GM12875 (cell line): ENCODE measurements around the gene ABHD4.

Experiments
- H3K4me3 ChIP-seq: one replicate; pipeline ENCODE4 v1.5.1; 2011; ENCODE audit warnings: low read depth, low read length, control low read depth
- TF ChIP-seq, protein P1 (sequence below): IDR thresholded peaks from 2 replicates; pipeline ENCODE4 v1.5.1; 2011; ENCODE audit warnings: low read depth, mild to moderate bottlenecking, control low read depth, inconsistent platforms, low read length, moderate library complexity, borderline replicate concordance; ENCODE audit not compliant: insufficient read depth

The ABHD4 gene

DNA sequence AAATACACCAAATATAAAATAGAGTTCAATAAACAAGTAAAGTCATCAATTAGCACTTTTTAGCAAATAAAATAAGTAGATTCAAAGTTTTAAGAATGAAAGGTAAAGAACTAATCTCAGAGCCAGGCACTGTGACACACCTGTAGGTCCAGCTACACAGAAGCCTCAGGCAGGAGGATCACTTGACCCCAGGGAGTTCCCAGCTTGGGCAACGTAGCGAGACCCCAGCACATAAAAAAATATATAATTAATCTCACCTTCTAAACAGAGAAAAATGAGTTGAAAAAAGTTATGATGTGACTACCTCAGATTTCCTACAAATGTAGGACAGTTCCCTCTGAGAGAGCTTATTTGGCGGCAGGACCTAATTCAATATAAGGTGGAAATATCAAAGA lies 28.4 kb upstream of the ABHD4 start:
- no peak overlapping the region for H3K4me3 ChIP-seq
- TF ChIP-seq, protein P1, sequence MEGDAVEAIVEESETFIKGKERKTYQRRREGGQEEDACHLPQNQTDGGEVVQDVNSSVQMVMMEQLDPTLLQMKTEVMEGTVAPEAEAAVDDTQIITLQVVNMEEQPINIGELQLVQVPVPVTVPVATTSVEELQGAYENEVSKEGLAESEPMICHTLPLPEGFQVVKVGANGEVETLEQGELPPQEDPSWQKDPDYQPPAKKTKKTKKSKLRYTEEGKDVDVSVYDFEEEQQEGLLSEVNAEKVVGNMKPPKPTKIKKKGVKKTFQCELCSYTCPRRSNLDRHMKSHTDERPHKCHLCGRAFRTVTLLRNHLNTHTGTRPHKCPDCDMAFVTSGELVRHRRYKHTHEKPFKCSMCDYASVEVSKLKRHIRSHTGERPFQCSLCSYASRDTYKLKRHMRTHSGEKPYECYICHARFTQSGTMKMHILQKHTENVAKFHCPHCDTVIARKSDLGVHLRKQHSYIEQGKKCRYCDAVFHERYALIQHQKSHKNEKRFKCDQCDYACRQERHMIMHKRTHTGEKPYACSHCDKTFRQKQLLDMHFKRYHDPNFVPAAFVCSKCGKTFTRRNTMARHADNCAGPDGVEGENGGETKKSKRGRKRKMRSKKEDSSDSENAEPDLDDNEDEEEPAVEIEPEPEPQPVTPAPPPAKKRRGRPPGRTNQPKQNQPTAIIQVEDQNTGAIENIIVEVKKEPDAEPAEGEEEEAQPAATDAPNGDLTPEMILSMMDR, result no peak

DNA sequence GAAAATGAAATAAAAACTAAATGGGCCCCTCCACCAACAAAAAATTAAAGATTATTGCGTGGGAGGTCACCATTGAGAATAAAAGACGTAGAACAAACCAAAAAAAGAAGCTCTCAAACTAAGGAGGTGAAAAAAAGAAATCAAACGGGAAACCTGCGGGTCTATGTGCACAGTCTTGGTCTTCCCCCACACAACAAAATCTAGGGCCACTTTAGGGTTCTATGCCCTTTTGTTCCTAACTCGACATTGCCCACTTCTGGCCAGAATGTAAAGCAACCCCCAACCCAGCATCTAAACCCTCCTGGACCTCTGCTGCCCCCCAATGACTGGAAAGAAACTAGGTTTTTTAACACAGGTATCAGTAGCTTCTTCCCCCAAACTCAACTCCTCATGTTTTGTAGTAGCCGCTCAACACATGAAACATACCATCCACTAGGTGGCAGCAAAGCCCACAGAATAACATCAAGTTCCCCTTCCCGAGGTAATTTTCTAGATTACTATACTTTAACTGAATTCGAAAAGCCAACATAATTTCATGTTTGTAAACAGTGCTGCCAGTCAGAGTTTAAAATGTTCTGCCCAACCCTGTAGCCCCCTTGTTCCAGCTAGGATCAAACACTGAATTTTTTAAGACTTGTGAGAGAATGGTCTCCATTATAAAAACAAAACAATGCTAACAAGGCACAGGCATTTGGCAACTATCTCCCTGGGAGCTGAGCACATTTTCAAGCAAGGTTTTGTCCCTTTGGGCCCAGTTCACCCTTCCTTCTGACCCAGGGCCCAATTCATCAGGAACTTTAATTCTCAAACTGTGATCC lies 27.8 kb upstream of the ABHD4 start:
- no peak overlapping the region for H3K4me3 ChIP-seq
- TF ChIP-seq, protein P1, result peak; percentile 91

DNA sequence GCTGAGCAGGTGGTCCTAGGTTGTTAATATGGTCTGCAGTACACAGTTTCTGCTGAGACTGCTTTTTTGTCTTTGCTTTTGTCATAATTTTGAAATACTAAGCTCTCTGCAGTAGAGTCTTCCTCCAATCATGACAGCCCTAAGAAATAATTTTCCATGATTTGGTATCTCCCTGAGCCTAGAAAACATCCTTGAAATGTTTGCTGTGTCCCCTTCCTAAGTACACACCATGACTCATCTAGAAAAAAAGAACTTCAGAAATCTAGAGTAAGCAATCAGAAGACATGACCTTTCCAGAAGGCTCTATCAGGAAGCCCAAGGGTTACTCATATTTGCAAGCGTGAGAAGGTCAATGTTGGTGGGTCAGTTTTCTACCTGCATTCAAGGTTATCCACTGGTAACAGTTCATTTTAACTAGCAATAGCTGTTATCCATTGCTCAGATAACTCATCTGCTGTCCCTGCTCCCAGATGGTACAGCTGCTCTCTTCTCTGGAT lies 25.5 kb upstream of the ABHD4 start:
- TF ChIP-seq, protein P1, result no peak
- no peak overlapping the region for H3K4me3 ChIP-seq

DNA sequence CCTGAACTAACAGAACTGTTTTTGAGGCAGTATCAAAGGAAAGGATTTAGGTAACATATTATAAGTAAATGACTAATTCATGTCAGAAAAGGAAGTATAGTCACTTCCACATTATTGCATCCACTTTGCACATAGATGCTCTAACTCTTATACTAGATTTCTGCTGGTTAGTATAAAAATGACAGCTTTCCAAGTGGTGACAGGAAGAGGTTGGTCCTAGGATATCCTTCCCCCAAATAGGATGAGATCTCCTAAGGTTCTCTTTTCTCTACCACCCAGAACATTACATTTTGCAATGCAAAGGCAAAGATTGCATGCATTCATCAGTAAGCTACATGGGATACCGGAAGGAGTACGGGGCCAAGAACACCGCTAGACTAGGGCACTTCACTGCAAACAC lies 24.3 kb upstream of the ABHD4 start:
- TF ChIP-seq, protein P1, result no peak
- H3K4me3 ChIP-seq, result no peak overlapping the region

DNA sequence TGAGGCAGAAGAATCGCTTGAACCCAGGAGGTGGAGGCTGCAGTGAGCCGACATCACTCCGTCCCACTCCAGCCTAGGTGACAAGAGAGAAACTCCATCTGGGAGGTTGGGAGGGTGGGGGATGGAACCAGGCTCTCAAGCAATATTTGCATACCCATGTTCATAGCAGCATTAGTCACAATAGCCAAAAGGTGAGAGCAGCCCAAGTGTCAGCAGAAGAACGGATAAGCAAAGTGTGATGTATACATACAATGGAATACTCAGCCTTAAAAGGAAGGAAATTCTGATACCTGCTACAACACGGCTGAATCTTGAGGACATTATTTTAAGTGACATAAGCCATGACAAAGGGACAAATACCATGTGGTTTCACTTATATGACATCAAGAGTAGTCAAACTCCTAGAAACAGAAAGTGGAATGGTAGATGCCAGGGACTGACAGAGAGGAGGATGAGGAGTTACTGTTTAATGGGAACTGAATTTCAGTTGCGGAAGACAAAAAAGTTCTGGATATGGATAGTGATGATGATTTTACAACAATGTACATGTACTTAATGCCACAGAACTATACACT lies 20.7 kb upstream of the ABHD4 start:
- TF ChIP-seq, protein P1, result no peak
- H3K4me3 ChIP-seq, result no peak overlapping the region

DNA sequence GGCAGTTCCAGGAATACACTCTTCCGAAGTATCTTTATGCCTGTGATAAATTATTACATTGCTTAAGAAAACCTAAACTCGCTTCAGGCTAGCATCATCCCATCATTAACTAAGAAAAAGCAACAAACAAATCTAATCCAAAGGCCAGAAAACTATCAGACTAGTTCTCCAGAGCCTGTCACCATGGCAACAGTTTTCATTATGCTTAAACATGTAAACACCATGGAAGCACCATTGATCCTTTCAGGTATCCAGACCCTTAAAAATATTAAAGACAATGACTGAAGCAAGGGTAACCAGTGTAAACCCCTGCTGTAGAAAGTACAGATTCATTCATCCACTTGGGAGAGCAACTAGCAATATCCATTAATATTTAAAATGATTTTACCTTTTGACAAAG lies 18.9 kb upstream of the ABHD4 start:
- H3K4me3 ChIP-seq, result no peak overlapping the region
- TF ChIP-seq, protein P1, result no peak

DNA sequence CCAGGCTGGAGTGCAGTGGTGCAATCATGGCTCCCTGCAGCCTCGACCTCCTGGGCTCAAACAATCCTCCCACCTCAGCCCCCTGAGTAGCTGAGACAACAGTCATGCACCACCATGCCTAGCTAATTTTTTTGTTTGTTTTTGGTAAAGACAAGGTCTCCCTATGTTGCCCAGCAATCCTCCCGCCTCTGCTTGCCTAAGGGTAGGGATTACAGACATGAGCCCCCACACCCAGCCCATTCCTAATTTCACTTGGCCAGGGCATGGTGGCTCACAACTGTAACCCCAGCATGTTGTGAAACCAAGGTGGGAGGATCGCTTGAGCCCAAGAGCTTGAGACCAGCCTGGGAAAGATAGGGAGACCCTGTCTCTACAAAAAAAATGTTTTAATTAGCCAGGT lies 18.2 kb upstream of the ABHD4 start:
- H3K4me3 ChIP-seq, result no peak overlapping the region

More for the DNA sequence above, 18.2 kb upstream of the ABHD4 start:
- TF ChIP-seq, protein P1, result no peak
